ENCODE results near the gene MSTO1.

DNA sequence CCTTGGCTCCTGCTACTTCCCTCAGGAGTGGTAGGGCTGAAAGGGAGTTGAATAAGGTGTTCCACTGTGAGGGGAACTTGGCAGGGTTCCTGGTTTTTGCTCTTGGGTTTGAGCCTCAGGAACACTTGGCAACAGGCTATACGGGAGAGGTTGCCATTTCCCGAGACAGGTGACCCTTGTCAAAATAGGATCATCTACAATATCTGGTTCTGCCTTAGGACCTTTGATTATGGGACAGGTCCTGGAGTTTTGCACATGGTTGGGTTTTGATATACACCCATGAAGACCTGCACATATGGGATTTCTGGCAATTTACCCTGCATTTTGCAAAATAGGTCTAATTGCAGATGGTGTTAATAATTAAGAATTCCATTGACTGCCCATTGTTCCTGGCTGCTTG is 47.4 kb downstream of the MSTO1 start:
- TF ChIP-seq, protein P1, sequence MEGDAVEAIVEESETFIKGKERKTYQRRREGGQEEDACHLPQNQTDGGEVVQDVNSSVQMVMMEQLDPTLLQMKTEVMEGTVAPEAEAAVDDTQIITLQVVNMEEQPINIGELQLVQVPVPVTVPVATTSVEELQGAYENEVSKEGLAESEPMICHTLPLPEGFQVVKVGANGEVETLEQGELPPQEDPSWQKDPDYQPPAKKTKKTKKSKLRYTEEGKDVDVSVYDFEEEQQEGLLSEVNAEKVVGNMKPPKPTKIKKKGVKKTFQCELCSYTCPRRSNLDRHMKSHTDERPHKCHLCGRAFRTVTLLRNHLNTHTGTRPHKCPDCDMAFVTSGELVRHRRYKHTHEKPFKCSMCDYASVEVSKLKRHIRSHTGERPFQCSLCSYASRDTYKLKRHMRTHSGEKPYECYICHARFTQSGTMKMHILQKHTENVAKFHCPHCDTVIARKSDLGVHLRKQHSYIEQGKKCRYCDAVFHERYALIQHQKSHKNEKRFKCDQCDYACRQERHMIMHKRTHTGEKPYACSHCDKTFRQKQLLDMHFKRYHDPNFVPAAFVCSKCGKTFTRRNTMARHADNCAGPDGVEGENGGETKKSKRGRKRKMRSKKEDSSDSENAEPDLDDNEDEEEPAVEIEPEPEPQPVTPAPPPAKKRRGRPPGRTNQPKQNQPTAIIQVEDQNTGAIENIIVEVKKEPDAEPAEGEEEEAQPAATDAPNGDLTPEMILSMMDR (conservative IDR thresholded peaks at IDR 0.05; ENCODE audit: low read depth, low read length), result no peak
- no peak for TF ChIP-seq EZH2 (IDR thresholded peaks at IDR 0.05; ENCODE audit: borderline replicate concordance, low read depth, low read length, poor library complexity, severe bottlenecking)
